GM19324 (cell line): Measurements from ENCODE around the gene IDH3G.
A peak's percentile ranks its signal among the peaks of the same experiment; 100 is the strongest.
"Not testable (repeated sequence)": the region's sequence is repeated elsewhere in the genome, so short reads cannot be mapped to it uniquely, and the experiment has no call there.

ENCODE experiments used
- ATAC-seq: cut with Tn5 transposase; IDR thresholded peaks from one replicate; pipeline ENCODE4 v1.9.1; 2021; ENCODE audit warnings: mild to moderate bottlenecking, moderate library complexity; ENCODE audit not compliant: unreplicated experiment, low FRiP score

The IDH3G gene

DNA sequence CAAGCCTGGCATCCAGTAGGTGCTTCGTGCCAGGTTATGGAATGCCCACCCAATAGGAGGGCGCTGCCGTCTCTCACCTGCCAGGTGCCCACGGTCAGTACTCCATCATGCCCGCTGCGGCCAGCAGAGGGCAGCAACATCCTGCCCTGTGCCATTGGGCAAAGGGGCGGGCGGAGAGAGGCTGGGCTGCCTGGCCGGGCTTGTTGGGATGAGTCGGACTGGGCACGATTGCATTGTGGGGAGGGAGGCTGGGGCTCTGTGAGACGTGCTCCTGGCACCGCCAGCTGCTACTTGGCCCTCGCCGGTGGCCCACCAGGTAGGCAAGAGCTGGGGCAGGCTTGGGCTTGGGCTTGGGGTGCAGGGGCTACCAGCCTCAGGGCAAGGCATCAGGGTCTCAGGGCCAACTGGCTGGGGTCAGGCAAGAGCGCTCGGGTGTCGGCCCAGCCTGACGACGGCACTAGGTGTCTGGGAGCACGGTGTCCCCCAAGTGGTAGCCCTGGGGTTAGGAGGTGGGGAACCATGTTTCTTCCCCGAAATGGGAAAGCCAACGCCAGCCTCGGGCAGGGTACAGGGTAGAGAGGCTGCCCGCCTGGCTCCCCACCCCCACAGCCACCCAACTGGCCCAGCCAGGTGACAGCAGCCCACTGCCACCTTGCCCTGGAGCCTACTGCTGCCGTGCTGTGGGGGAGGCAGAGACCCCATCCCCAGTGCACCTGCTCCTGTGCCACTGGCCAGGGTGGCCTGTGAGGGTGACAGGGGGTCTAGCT, 30.0 kb downstream of the IDH3G start, which contains the start of gene PLXNB3:
TSS of gene PLXNB3 (plus strand) at position 261 of the 767 bp plus-strand sequence. CDS start 1,287 bp downstream, outside the sequence.
- peak; percentile 54 for ATAC-seq

DNA sequence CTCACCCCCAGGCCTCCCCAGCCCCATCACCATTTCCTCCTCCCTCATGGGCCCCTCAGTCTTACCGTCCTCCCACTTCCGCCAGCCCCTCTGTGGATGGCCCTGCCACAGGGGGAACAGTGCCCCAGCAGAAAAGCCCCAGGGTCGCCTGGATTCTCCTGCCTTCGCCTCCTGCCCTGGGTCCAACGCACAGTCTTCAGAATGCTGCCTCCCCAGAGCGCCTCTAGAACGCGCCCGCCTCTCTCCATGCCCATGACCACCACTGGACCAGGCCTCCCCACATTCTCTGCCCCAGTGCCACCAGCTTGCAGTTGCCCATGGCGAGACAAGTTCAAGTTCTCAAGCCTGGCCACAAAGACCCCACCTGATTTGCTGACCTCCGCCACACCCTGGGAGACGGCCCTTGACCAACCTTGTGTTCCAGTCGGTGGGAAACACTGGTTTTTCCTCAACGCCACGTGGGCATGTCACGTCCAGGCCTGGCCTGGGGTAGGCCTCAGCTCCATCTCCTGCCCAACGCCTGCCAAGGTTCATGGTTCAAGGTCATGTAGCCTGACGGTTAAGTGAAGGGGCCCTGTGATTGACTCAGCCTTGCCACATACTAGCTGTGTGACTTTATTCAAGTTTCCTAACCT, 30.8 kb downstream of the IDH3G start:
- no peak for ATAC-seq

DNA sequence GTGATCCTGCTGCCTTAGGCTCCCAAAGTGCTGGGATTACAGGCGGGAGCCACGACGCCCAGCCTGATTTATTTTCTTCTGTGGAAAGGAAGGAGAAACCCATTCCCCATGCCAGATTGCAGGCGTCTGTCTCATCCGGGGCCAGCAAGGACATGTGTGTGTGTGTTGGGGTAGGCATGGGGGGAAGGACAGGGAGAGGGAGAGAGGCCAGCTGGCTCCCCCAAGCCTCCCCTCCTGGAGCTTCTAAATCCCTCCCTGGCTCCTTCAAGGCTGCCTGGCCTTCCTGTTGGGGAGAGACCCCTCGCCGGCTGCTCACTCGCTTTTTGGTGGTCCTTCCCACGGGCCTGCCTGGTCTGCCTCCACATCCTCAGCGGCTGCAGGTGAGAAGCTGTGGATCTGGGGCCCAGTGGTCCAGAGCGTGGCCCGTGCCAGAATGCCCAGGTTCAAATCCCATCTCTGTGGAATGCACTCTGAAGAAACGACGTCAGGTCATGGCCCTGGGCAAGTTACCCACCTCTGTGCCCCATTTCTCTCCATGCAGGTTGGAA, 31.5 kb downstream of the IDH3G start:
- no peak for ATAC-seq

DNA sequence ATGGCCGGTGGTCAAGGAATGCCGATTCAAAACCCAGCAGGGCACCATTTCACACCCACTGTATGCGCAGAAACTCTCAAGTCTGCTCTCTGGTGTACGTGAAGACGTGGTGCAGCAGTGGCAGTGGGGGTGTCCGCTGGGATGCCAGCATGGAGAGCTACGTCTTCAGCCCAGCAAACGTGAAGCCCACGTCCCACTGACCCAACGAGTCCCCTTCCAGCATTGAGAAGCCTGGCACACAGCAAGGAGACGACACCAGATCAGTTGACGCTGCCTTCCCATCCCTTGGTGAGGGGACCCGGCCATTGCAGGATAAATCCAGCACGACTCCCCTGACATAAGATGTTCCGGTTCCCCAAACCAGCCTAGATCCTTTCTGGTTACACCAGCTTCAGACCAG, 32.3 kb downstream of the IDH3G start:
- no peak for ATAC-seq

DNA sequence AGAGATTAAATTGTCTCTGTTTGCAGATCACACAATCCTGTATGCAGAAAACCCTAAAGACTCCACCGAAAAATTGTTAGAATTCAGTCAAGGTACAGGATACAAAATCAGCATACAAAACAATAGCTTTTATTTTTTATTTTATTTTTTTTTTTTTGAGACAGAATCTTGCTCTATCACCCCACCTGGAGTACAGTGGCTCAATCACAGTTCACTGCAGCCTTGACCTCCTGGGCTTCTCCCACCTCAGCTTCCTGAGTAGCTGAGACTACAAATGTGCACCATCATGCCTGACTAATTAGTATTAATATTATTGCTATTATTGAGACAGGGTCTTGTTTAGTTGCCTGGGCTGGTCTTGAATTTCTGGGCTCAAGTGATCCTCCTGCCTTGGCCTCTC, 39.0 kb downstream of the IDH3G start:
- no peak for ATAC-seq

DNA sequence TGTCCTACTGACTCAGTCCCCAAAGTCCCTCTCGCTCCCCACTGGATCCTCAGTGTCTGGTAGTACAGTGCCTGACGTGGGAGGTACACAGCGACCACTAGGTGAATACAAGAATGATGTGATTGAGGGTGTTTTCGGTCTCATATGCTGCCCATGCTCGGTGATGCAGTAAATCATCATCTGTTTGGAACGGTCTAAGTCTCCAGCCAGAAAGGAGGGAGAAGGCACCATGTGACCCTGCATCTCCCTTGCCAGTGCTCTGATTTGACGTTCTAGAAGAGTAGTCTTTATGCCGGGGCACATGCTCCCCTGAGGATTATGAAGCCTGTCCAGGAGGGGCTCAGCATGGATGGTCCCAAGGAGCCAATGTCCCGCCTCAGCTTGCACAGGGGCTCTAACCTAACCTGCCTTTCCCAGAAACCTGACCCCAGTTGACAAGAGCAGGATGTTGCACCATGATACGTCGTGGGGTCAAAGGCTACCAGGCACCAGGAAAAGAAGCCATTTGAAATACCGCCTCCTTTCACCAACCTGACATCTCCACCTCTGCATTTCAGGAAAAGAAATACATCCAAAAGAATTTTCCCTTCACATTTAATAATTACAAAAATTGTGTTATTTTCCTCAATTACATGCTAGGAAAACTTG, 43.9 kb downstream of the IDH3G start:
- ATAC-seq = no peak

DNA sequence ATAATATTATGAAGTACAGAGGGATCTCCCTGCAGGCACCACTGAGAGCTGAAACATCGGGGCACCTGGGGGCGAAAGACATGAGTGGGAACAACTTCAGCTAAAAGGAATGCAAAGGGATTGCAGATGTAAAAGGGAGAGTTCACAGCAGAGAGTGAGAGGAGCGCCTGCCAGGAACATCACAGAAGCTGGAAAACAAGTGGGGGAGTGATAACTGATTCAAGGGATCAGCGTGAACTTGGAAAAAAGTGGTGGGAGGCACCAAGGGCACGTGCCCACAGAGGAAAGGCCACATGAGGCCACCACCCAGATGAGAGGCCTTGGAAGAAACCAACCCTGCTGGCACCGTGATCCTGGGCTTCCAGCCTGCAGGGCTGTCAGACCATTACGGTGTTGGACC, 45.2 kb downstream of the IDH3G start:
- not testable (repeated sequence) for ATAC-seq

DNA sequence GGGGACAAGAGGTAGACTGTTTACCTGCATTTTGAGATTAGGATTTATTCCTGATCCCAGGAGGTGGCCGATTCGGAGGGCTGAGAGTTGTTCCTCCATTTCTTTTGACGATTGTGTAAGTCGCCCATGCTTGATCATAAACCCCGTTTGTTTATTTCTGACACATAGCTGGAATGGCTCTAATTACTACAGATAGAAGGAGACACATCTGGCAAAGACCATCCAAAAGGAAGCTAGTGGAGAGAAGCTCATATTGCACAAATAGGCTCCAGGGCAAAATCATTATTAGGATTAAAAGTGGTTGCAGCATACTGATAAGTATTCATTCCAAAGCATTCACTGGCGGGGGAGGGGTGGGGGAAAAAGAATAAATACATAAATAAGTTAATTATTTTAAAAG, 47.2 kb downstream of the IDH3G start:
- ATAC-seq = not testable (repeated sequence)

DNA sequence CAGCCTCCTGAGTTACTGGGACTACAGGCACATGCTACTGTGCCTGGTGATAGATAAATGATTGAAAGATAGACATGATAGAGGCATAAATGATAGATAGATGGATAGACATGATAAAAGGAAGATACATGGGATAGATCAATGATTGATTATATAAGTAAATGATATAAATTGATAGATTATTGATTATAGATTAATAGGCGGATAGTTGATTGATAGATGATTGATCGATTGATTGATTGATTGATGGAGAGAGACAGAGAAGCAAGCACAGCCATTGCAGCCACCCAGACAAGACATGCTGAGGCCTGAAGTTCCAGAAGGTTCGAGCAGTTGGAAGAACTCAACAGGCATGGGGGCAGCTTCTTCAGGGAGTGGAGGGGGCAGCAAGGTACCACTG, 47.8 kb downstream of the IDH3G start:
- no peak for ATAC-seq

DNA sequence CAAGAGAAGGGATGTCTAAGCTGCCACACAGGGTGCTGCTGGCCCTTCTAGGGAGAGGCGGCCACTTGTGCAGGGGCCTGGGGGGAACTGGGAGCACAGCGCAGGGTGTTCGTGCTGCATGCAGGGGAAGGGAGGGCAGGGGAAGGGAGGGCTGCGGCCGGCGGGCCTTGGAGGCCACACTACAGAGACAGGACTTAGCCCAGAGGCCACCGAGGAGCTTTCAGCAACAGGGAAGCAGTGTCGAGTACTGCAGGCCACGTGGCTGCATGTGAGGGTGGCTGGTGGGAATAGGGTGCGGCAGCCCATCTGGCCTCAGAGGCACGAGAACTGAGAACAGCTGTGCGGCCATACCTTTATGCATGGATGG, 49.1 kb downstream of the IDH3G start:
- ATAC-seq = not testable (repeated sequence)

DNA sequence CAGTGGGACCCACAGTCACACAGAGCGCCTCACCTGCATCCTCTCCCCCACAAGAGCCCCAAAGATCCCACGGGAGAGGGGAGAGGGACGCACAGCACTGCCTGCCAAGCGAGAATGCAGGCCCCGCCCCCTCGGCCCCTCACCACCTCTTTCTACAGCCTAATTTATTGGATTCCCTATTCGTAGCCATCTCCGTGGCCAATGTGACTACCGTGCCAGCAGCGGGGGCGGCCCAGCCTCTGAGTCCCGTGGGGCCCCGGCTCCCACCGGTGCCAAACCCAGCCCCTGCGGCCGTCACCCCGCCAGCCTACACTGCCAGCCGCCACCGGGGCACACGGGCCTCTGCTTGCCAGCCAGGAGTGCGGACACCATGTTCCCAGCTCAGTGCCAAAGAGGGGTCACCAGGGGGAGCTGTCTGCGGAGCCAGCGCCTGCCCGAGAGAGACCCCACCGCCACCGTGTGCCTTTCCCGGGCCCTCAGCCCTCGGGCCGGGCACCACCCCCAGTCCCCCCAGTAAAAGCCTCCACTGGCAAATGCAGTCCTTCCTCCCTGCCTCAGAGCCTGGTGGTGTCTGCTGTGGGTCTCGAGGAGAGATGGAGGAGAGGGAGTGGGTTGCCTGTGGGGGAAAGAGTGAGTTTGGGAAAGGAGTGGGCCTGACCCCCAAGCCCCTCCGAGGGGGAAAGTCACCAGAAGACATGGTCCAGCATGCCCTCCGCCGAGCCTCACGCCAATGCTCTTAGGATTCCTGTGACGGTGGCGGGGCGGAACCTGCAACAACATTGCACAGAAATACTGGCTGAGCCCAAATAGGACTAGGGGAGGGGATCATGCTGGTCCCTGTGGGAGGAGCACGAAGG, 49.7 kb downstream of the IDH3G start:
- no peak for ATAC-seq

DNA sequence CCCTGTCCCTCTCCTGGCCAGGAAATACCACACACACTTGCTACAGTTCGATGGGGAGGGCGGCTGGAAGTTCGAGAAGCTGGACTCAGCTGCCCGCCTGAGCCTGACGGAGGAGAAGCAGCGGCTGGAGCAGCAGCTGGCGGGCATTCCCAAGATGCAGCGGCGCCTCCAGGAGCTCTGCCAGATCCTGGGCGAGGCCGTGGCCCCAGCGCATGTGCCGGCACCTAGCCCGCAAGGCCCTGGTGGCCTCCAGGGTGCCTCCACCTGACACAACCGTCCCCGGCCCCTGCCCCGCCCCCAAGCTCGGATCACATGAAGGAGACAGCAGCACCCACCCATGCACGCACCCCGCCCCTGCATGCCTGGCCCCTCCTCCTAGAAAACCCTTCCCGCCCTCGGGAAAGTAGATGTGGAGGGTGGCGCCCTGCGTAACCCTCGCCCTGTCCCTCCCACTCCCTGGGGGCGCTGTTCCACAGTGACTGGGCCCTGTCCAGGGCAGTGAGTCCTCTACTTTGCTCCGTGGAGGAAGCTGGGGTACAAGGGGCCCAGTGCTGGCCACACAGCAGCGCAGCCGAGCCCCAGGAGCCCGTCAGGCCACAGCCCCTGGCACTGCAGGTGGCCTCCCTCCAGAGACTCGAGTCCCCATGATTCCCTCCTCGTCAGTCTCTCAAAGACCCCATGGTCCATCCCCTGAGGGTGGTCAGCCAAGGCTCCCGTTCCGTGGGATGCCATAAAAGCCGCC, 50.5 kb downstream of the IDH3G start:
- not testable (repeated sequence) for ATAC-seq

DNA sequence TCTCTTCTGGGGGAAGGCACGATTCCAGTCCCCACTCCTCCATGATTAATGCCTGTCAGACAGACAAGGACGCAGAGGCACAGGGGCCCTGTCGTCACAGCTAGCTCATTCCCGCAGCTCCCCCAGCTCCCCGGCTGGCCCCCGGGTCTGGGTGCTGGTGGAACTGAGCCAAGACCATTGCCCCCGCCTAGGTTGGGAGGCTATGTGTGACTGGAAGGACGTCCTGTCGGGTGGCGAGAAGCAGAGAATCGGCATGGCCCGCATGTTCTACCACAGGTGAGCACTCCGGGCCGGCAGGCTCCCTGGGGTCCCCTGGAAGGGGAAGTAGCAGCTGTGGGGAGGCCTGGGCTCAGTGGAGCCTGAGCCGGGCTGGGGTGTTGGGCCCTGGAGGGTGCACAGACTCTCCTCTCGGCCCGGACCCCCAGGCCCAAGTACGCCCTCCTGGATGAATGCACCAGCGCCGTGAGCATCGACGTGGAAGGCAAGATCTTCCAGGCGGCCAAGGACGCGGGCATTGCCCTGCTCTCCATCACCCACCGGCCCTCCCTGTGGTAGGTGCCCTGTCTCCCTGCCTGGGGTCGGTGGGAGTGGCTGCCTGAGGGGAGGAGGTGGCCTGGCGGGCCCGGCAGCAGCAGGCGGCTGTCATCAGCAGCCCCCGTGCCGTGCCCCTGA, 51.2 kb downstream of the IDH3G start:
- ATAC-seq = not testable (repeated sequence)

DNA sequence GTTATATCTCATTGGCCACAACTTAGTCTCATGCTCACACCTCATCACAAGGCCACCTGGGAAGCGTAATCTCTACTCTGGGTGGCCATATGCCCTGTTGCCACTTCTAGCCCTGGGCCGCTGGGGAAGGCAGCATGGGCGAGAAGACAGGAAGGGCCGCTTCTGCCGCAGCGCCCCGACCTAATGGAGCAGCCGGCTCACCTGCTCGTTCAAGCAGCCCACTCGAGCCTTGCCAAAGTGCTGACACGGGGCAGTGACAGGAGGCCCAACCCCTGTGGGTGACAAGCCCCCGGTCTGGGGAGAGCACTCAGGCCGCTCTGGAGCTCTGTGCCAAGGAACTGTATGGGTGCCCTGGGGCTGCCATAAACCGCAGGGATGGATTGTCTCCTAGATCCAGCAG, 52.1 kb downstream of the IDH3G start:
- ATAC-seq = not testable (repeated sequence)

DNA sequence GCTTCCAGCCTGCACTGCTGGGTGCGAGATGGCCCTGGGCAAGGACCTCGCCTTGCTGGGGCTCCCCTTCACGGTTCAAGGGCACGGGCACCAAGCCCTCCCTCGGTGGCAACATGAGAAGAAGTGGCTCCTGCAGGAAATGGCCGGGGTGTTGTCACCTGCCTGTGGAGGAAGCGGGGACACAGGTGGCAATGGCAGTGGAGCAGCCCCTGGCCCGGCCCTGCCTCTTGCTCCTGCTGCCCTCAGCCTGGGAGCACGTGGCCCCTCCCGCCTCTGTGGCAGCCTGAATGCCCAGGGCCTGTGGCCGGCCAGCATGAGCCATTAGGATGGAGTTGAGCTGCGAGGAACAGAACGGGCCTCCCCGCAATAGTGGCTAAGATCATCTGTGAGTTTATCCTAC, 52.7 kb downstream of the IDH3G start:
- no peak for ATAC-seq

DNA sequence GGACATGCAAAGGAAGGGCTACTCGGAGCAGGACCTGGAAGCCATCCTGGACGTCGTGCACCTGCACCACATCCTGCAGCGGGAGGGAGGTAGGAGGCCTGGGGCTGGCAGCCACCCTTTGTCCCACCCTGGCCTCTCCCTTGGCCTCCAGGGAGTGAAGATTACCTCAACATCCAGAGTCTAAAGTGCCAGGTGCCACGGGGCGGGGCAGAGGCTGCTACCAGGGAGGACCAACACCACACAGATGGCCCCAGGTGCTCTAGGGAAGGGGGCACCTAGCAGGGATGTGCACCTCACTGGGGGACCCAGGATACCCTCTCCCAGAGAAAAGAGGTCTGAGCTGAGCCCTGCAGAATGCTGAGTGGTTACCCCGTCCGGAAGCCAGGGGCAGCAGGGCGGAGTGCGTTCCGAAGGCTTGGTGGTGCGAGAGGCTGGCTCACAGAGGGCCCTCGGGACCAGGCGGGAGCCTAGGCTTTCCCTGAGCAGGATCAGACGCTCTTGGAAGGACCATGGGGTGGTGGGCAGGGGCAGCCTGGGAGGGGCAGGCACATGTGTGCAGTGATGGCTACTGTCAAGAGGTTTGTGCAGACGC, 53.4 kb downstream of the IDH3G start:
- ATAC-seq = no peak

DNA sequence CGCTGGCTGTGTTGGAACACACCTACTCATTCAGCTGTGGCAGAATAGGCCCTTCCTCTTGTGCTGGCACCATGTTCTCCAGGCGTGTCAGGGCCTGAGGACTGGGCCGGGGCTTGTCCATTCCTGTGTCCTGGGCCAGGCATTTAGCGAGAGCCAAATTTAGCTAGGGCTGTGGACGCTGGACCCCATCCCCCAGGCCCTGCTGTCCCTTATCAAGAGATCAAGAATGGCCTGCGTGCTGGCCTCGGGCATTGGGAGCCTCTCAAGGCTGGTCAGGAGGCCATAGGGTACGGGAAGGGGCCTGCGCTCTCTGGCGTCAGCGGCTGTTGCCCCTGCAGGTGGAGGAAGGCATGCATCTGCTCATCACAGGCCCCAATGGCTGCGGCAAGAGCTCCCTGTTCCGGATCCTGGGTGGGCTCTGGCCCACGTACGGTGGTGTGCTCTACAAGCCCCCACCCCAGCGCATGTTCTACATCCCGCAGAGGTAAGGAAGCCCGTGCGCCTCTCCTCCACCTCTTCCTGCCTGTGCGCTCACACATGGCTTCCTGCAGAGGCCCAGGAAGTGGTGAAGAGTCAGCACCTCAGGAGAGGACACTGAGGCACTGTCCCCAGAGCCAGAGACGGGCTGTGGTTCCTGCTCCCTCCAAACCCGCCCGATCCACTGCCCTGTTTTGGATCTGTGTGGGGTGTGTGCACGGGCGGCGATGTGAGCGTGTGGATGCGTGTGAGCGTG, 54.3 kb downstream of the IDH3G start:
- no peak for ATAC-seq

DNA sequence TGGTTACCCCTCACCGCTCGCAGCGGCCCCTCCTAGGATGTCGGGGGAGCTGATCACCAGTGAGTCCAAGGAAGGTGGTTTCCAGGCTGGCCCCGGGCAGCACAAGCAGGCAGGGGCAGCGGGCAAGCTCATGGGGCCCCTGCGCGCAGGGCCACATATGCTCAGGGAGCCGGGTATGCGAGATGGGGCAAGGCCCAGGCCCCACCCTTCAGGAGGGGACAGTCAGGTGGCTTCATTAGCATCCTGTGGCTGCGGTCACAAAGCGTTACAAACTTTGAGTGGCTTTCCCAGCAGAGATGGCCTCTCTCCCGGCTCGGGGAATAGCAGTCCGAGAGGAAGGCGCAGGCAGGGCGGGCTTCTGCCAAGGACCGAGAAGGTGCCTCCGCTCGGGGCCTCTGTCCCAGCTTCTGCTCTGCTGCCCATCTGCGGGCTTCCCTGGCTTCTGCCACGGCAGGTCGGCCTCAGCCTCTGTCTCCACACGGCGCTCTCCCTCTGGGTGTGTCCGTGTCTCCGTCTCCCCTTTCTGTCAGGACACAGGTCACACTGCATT, 56.0 kb downstream of the IDH3G start:
- ATAC-seq = no peak
